Body of pancreas (tissue), 4 donors: ENCODE measurements around the gene MAP4K4. TPM values are rescaled to one million over a fixed set of nuclear protein-coding genes. Genes with fewer than 3 reads are reported as not detected.

Experiments
- ATAC-seq: fragments of 150-250 bp; one replicate; pipeline ENCODE4 v1.9.1; 2016
- DNase-seq, 4 donors: peaks; one replicate each; pipeline ENCODE4 v3.0.0-alpha.2; 2019
- H3K27ac ChIP-seq, 4 donors: fragments of 200-600 bp; sonication (generic); 1 replicate in 3 of 4; 2 replicates in 1 of 4; pipeline versions ENCODE4 v1.5.1 to v1.6.1; 2016 to 2019; ENCODE audit warnings: mild to moderate bottlenecking in 1 of 4, mixed read lengths in 1 of 4, moderate library complexity in 1 of 4
- H3K27me3 ChIP-seq, 2 donors: fragments of 200-600 bp; sonication (generic); one replicate each; pipeline ENCODE4 v1.6.0; 2016; ENCODE audit warnings: mild to moderate bottlenecking in 1 of 2
- H3K36me3 ChIP-seq, 2 donors: fragments of 200-600 bp; sonication (generic); replicated peaks in 1 of 2; 2 replicates each; pipeline ENCODE4 v1.5.1; 2016; ENCODE audit warnings: low read depth in 2 of 2; ENCODE audit not compliant: insufficient read depth in 1 of 2
- H3K4me1 ChIP-seq: fragments of 200-600 bp; sonication (generic); one replicate; pipeline ENCODE4 v1.6.0; 2016
- H3K4me3 ChIP-seq, 2 donors: fragments of 200-600 bp; sonication (generic); 1 replicate in 1 of 2; 2 replicates in 1 of 2; pipeline ENCODE4 v1.5.1; 2016 to 2019
- H3K9me3 ChIP-seq, 3 donors: fragments of 200-600 bp; sonication (generic); 1 replicate in 2 of 3; 2 replicates in 1 of 3; pipeline ENCODE4 v1.5.1; 2016
- CTCF ChIP-seq, 7 experiments: fragments of 450-650 bp in 4 of 7; fragments of 200-600 bp in 3 of 7; sonication (generic) in 3 of 7; IDR thresholded peaks; one replicate each; pipeline ENCODE4 v1.5.1; 2016 to 2019; ENCODE audit warnings: antibody characterized with exemption in 7 of 7
- POLR2A ChIP-seq, 3 donors: fragments of 450-650 bp; IDR thresholded peaks; one replicate each; pipeline ENCODE4 v1.6.1; 2016; ENCODE audit warnings: antibody characterized with exemption in 3 of 3, mild to moderate bottlenecking in 2 of 3
- WGBS, 2 donors: methylation state at CpG; one replicate each; pipeline ENCODE4 v1.1.5; 2017; 5-methylcytosine and 5-hydroxymethylcytosine counted together
- intact Hi-C: fragments of 100-400 bp; cut with DNase I; formaldehyde crosslinking; loops from one replicate; pipeline ENCODE4 v1.15.1; 2023
- total RNA-seq, 2 donors: library from RNA; depleted of rRNA; stranded (reverse); fragments of >200 nt; gene quantifications; one replicate each; pipeline ENCODE4 v1.1.0, GENCODE V29; 2016

MAP4K4 gene
- total RNA-seq, 2 donors from 2014 or later: 22.1 to 25.1 TPM

GRCh38 chr2:101846973-101847372 is 149.5 kb downstream of the MAP4K4 start:
- ATAC-seq: no peak
- peaks cover 0 to 12% of the 10 kb centered on the region in 2 donors for H3K36me3 ChIP-seq
- intact Hi-C loops: no loop called here

GRCh38 chr2:101847661-101848339 is 150.3 kb downstream of the MAP4K4 start:
- 84 to 92% methylated on average over 4 of the region's 4 CpGs for WGBS, 2 donors

More at GRCh38 chr2:101846973-101847372, 149.5 kb downstream of the MAP4K4 start:
- Histone ChIP-seq H3K4me1 (no peaks in the 10 kb centered on the region), H3K27me3 (no peaks in the 10 kb centered on the region), H3K27ac (no peak overlapping the region), H3K4me3 (no peak overlapping the region), H3K9me3 (no peaks in the 10 kb centered on the region)
- no peak for DNase-seq
- TF ChIP-seq CTCF (IDR thresholded peaks at IDR 0.05): no peak
- WGBS, 2 donors: 87 to 90% methylated on average over 3 of the region's 3 CpGs

GRCh38 chr2:101848769-101849410 is 151.4 kb downstream of the MAP4K4 start:
- TF ChIP-seq CTCF (IDR thresholded peaks at IDR 0.05) (no peak), POLR2A (IDR thresholded peaks at IDR 0.05) (no peak)
- intact Hi-C loops: no loop called here
- H3K27ac ChIP-seq: no peak overlapping the region
- 81 to 90% methylated on average over 6 of the region's 6 CpGs for WGBS, 2 donors
- H3K4me1 ChIP-seq: no peaks in the 10 kb centered on the region
- no peaks in the 10 kb centered on the region for H3K9me3 ChIP-seq
- DNase-seq: no peak
- ATAC-seq: no peak
- no peaks in the 10 kb centered on the region for H3K27me3 ChIP-seq
- peaks cover 0 to 13% of the 10 kb centered on the region in 2 donors for H3K36me3 ChIP-seq
- H3K4me3 ChIP-seq: no peak overlapping the region

More at GRCh38 chr2:101847661-101848339, 150.3 kb downstream of the MAP4K4 start:
- Histone ChIP-seq H3K4me1 (no peaks in the 10 kb centered on the region), H3K36me3 (peaks cover 0 to 12% of the 10 kb centered on the region in 2 donors), H3K9me3 (no peaks in the 10 kb centered on the region), H3K27me3 (no peaks in the 10 kb centered on the region), H3K27ac (no peak overlapping the region), H3K4me3 (no peak overlapping the region)
- no peak for DNase-seq
- TF ChIP-seq POLR2A (IDR thresholded peaks at IDR 0.05) (no peak), CTCF (IDR thresholded peaks at IDR 0.05) (no peak)
- no peak for ATAC-seq
- intact Hi-C loops: no loop called here

GRCh38 chr2:101850450-101850849 is 152.9 kb downstream of the MAP4K4 start:
- Histone ChIP-seq H3K9me3 (no peaks in the 10 kb centered on the region), H3K4me3 (no peak overlapping the region), H3K27me3 (no peaks in the 10 kb centered on the region), H3K27ac (no peak overlapping the region), H3K4me1 (no peaks in the 10 kb centered on the region), H3K36me3 (peaks cover 0 to 9% of the 10 kb centered on the region in 2 donors)
- 72 to 75% methylated on average over 2 of the region's 2 CpGs for WGBS, 2 donors
- no peak for DNase-seq
- ATAC-seq: no peak
- intact Hi-C loops: no loop called here
- TF ChIP-seq POLR2A (IDR thresholded peaks at IDR 0.05) (no peak), CTCF (IDR thresholded peaks at IDR 0.05) (no peak)
